ENCODE data around the gene COL25A1. TPM values are rescaled to one million over a fixed set of nuclear protein-coding genes. Genes with fewer than 3 reads are reported as not detected.

The COL25A1 gene
- total RNA-seq, 1 experiment from 2014 or later = 4.2 TPM

GRCh38 chr4:108941904-108942430 is 360.5 kb downstream of the COL25A1 start:
- Mint-ChIP-seq H3K27ac (no peak overlapping the region), H3K36me3 (ENCODE audit: insufficient read depth in 1 of 3, low read depth in 3 of 3) (no peaks in the 10 kb centered on the region), H3K4me3 (no peak overlapping the region), H3K4me1 (peaks cover 6 to 7% of the 10 kb centered on the region in 2 experiments), H3K27me3 (ENCODE audit: low read depth) (no peaks in the 10 kb centered on the region), H3K9me3 (no peaks in the 10 kb centered on the region)
- no peak overlapping the region for H4K5ac ChIP-seq (ENCODE audit: insufficient read length, low read depth, low read length)
- no peaks in the 10 kb centered on the region for H3K27me3 ChIP-seq (ENCODE audit: insufficient read depth, low read length)
- no peak overlapping the region for H2BK120ac ChIP-seq (ENCODE audit: low read depth, low read length, poor library complexity, severe bottlenecking)
- no peak overlapping the region for H2BK15ac ChIP-seq (ENCODE audit: low read depth, low read length)
- H3K56ac ChIP-seq (ENCODE audit: insufficient read length, low read depth, low read length) = no peak overlapping the region
- H3K23me2 ChIP-seq (ENCODE audit: insufficient read length, low read depth, low read length, poor library complexity, severe bottlenecking) = no peaks in the 10 kb centered on the region
- no peak overlapping the region for H2AFZ ChIP-seq (ENCODE audit: low read length)
- no peak overlapping the region for H3K27ac ChIP-seq (ENCODE audit: insufficient read length, low read depth, low read length)
- no peak overlapping the region for H3K18ac ChIP-seq (ENCODE audit: insufficient read length, low read depth, low read length)
- no peak overlapping the region for H2BK20ac ChIP-seq (ENCODE audit: low read depth, low read length, poor library complexity, severe bottlenecking)
- no peak overlapping the region for H3K4me2 ChIP-seq (ENCODE audit: insufficient read depth, insufficient read length, low read length)
- no peaks in the 10 kb centered on the region for H3K79me1 ChIP-seq (ENCODE audit: insufficient read depth, low read depth, low read length, poor library complexity, severe bottlenecking)
- no peaks in the 10 kb centered on the region for H4K20me1 ChIP-seq (ENCODE audit: control insufficient read depth, insufficient read depth, insufficient read length)
- no peak overlapping the region for H3K9ac ChIP-seq (ENCODE audit: extremely low read depth, insufficient read length, low read length)
- H3K14ac ChIP-seq (ENCODE audit: insufficient read depth, low read length) = no peak overlapping the region; the same call in 1 of the 2 replicates
- H3K4me1 ChIP-seq (ENCODE audit: insufficient read depth, low read length) = no peaks in the 10 kb centered on the region; the same call in 1 of the 2 replicates
- no peak for TF ChIP-seq CTCF (conservative IDR thresholded peaks at IDR 0.05)
- H3K4ac ChIP-seq (ENCODE audit: low read depth, low read length) = no peak overlapping the region
- no peak overlapping the region for H4K91ac ChIP-seq (ENCODE audit: insufficient read length, low read depth, low read length)
- H2BK12ac ChIP-seq (ENCODE audit: insufficient read length, low read depth, low read length) = no peak overlapping the region
- no peak overlapping the region for H2BK5ac ChIP-seq (ENCODE audit: insufficient read length, low read length)
- no peak overlapping the region for H3T11ph ChIP-seq (ENCODE audit: low read length)
- H3K79me2 ChIP-seq (ENCODE audit: insufficient read depth, low read length) = no peaks in the 10 kb centered on the region
- no peak overlapping the region for H2AK5ac ChIP-seq (ENCODE audit: insufficient read length, low read length)
- no CpG with 5 or more reads among the region's 7 CpGs for WGBS (ENCODE audit: extremely low coverage, insufficient read length, low lambda C conversion rate)
- H3K23ac ChIP-seq (ENCODE audit: insufficient read length, low read depth, low read length) = no peak overlapping the region
- H4K8ac ChIP-seq (replicated peaks; ENCODE audit: insufficient read length, low read depth, low read length) = no peak overlapping the region
- DNase-seq = no peak
- H3K9me3 ChIP-seq (ENCODE audit: control insufficient read depth, low read depth, low read length) = no peaks in the 10 kb centered on the region
